OCI-LY3 (cell line): ENCODE data around the gene ERBB4.

ENCODE experiments used
- EZH2phosphoT487 ChIP-seq: fragments of 200-600 bp; shearing (Covaris generic); IDR thresholded peaks from 2 replicates; pipeline ENCODE4 v1.6.1; 2018; ENCODE audit warnings: antibody characterized with exemption, mixed run types, low read depth
- TF ChIP-seq, protein P1 (sequence below): fragments of 200-600, 300-600 bp; sonication (generic); IDR thresholded peaks from 2 replicates; pipeline ENCODE4 v1.5.1; 2014; ENCODE audit warnings: antibody characterized with exemption, low read length, low read depth

- TF ChIP-seq EZH2phosphoT487: no peak
- TF ChIP-seq, protein P1, sequence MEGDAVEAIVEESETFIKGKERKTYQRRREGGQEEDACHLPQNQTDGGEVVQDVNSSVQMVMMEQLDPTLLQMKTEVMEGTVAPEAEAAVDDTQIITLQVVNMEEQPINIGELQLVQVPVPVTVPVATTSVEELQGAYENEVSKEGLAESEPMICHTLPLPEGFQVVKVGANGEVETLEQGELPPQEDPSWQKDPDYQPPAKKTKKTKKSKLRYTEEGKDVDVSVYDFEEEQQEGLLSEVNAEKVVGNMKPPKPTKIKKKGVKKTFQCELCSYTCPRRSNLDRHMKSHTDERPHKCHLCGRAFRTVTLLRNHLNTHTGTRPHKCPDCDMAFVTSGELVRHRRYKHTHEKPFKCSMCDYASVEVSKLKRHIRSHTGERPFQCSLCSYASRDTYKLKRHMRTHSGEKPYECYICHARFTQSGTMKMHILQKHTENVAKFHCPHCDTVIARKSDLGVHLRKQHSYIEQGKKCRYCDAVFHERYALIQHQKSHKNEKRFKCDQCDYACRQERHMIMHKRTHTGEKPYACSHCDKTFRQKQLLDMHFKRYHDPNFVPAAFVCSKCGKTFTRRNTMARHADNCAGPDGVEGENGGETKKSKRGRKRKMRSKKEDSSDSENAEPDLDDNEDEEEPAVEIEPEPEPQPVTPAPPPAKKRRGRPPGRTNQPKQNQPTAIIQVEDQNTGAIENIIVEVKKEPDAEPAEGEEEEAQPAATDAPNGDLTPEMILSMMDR: no peak
Observed at GRCh38 chr2:211751848-211752247, 786.8 kb downstream of the ERBB4 start.
